Measurements from ENCODE around the gene MED25.

DNA sequence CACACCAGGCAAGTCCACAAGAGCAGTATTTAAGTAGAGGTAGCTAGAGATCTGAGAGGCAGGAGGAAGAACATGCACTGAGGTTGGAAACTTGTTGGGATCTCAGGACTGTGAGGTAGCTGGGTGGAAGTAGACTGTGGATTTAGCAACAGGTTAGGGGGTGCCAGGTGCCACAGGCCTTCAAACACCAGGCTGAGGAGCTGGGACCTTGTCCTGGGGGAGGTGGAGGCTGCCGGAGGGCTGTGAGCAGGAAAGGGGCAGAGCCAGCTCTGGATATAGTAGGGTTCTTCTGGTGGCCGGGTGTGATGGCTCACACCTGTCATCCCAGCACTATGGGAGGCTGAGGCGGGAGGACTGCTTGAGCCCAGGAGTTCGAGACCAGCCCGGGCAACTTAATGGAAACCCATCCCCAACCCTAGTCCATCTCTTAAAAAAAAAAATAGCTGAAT, 8.1 kb upstream of the MED25 start:
- TF ChIP-seq, protein P1, sequence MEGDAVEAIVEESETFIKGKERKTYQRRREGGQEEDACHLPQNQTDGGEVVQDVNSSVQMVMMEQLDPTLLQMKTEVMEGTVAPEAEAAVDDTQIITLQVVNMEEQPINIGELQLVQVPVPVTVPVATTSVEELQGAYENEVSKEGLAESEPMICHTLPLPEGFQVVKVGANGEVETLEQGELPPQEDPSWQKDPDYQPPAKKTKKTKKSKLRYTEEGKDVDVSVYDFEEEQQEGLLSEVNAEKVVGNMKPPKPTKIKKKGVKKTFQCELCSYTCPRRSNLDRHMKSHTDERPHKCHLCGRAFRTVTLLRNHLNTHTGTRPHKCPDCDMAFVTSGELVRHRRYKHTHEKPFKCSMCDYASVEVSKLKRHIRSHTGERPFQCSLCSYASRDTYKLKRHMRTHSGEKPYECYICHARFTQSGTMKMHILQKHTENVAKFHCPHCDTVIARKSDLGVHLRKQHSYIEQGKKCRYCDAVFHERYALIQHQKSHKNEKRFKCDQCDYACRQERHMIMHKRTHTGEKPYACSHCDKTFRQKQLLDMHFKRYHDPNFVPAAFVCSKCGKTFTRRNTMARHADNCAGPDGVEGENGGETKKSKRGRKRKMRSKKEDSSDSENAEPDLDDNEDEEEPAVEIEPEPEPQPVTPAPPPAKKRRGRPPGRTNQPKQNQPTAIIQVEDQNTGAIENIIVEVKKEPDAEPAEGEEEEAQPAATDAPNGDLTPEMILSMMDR (IDR thresholded peaks at IDR 0.05) = no peak
- TF ChIP-seq POLR2AphosphoS5 (IDR thresholded peaks at IDR 0.05) (no peak), POLR2A (IDR thresholded peaks at IDR 0.05) (no peak)
